Inflammatory macrophage treated with lipopolysaccharide for 1 hour (primary cell): ENCODE measurements around the gene RPUSD4.
"Not testable (repeated sequence)": the region's sequence is repeated elsewhere in the genome, so short reads cannot be mapped to it uniquely, and the experiment has no call there.

ENCODE experiments used
- DNase-seq, 2 donors: peaks; one replicate each; pipeline ENCODE4 v3.0.0-alpha.2; 2020 to 2022

The RPUSD4 gene, protein sequence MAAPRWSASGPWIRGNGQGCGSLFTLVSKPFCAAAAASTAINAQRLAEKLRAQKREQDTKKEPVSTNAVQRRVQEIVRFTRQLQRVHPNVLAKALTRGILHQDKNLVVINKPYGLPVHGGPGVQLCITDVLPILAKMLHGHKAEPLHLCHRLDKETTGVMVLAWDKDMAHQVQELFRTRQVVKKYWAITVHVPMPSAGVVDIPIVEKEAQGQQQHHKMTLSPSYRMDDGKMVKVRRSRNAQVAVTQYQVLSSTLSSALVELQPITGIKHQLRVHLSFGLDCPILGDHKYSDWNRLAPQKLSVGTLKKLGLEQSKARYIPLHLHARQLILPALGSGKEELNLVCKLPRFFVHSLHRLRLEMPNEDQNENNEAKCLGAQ

DNA sequence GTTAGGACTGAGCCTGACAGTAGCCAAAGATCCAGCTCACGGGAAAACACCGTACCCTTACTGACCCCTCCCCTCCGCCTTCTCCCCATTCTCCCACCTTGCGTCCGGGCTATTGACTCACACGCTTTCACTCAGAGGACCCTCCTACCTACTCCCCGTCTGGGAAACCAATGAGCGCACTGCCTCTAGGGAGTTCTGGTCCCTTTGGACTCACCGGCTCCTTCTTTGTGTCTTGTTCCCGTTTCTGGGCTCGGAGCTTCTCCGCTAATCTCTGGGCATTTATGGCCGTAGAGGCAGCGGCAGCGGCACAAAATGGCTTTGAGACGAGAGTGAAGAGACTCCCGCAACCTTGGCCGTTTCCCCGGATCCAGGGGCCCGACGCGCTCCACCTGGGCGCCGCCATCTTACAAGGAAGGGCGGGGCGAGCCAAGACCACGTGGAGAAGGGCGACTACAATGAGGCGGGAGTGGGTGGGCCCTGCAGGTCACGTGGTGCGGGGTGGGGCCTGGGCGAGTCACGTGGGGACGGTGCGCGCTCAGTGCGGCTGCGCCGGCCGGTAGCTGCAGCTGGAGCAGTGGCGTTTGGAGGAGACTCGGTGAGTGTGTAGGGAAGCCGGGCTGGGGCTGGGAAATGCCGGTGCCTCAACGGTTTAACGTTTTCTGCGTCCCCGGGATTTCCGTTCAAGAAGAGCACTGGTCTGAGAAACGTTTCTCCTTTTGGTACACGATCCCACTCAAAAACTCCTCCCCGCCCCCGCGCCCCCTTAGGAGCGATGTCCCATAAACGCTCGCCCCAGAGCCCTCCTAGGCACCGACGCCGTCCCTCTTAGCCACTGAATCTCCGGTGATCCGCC, at the start of gene RPUSD4, which contains the start of gene FAM118B:
RPUSD4 (minus strand) TSS at position 415 of the 853 bp plus-strand sequence; CDS start at position 403, 12 bp downstream.
FAM118B (plus strand) TSS at position 547 of the 853 bp plus-strand sequence. CDS start 23,220 bp downstream, outside the sequence.
- peak; percentile 96 to 97 for DNase-seq

GRCh38 chr11:126257764-126258163, 46.3 kb upstream of the RPUSD4 start:
- no peak for DNase-seq

DNA sequence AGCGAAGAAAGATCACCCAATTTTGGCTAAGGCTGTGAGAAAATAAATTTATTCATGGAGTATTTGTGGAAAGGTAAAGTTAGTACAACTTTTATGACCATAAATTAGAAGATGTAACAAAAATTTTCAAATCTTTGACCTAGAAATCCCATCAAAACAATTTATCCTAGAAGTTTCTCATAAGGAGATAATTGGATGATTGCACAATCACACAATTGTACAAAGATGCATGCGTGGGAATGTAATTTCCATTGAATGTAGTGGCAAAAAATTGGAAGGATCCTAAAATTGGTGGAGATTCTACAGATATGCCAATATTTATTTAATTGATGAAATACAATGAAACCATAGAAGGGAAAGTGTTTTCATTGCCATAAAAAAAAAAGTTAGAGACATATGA, 45.7 kb upstream of the RPUSD4 start:
- no peak for DNase-seq

- no peak for DNase-seq
These were observed 44.8 kb upstream of the RPUSD4 start for GRCh38 chr11:126256216-126256615.

DNA sequence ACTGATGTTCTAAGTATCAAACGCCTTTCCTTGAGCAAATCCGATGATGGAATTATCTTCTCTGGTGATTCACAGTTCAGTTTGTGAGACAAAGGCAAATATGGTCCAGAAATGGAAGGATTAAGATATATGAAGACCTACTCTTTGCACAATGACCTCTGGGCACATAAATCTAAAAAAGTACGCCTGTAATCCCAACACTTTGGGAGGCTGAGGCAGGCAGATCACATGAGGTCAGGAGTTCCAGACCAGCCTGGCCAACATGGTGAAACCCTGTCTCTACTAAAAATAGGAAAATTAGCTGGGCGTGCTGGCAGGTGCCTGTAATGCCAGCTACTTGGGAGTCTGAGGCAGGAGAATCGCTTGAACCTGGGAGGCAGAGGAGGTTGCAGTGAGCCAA, 44.1 kb upstream of the RPUSD4 start:
- DNase-seq = not testable (repeated sequence)

GRCh38 chr11:126254819-126255218, 43.4 kb upstream of the RPUSD4 start:
- DNase-seq = no peak

DNA sequence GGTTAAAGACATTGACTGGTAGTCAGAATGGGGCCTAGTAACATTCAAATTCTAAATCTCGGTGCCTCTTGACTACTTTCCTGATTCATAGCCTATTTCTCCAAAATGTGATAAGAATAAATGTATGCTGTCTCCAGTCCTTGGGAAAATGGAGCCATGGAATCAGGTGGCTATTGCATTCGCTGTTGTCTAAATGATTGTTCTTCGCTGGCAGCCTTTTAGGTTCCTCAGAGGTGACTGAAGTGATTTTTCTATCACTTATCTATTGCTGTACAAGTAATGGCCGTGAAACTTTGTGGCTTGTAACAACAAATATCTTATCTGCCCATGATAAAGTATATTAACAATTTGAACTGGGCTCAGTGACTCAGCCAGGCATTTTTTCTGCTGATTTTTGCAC, 41.8 kb upstream of the RPUSD4 start:
- no peak for DNase-seq

GRCh38 chr11:126246636-126247035, 35.2 kb upstream of the RPUSD4 start:
- no peak for DNase-seq

DNA sequence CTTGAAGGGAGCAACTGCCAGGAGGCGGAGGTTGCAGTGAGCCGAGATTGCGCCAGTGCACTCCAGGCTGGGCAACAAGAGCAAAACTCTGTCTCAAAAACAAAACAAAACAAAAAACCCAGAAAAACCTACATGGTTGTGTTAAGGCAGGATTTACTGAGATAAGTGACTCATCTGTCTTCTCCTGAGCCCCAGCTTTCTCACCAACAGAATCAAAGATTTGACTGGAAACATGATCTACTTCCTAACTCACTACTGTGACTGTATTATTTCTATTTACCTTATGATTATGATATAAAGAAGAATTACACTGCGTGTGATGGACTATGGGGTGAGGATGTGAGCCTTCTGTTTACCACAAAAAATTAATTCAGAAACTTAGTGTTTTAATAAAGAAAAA, 21.9 kb upstream of the RPUSD4 start:
- no peak for DNase-seq

- no peak for DNase-seq
These were observed 21.2 kb upstream of the RPUSD4 start for GRCh38 chr11:126232683-126233082.

DNA sequence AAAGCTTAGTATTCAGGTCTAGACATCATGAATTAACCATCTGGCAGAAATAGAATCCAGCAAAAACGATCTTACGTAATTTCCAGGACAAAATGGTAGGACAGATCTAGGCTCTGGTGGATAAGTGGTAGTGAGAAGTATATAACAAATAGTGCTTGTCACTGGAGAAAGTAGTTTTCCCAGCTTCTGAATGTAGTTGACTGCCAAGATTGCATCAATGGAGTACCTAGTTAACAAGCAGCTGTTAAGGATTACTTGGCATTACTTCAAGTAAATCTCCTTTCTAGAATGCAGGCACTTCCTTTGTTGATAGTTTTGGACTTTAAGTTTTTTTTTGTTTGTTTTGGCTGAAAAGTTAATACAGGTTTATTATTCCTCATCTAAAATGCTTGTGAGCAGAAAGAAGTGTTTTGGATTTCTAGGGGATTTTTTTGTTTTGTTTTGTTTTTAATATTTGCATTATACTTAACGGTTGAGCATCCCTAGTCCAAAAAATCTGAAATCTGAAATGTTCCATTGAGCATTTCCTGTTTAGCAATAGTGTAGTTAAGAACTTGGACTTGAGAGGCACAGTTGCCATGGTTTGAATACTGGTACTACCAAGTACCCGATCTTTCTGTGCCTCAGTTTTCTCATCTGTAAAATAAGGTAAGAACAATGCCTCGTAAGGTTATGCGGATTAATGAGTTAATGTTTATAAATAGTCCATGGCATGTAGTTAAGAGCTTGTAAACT, 20.4 kb upstream of the RPUSD4 start:
- no peak for DNase-seq

- DNase-seq = no peak
These were observed 18.5 kb upstream of the RPUSD4 start for GRCh38 chr11:126229858-126230540.

DNA sequence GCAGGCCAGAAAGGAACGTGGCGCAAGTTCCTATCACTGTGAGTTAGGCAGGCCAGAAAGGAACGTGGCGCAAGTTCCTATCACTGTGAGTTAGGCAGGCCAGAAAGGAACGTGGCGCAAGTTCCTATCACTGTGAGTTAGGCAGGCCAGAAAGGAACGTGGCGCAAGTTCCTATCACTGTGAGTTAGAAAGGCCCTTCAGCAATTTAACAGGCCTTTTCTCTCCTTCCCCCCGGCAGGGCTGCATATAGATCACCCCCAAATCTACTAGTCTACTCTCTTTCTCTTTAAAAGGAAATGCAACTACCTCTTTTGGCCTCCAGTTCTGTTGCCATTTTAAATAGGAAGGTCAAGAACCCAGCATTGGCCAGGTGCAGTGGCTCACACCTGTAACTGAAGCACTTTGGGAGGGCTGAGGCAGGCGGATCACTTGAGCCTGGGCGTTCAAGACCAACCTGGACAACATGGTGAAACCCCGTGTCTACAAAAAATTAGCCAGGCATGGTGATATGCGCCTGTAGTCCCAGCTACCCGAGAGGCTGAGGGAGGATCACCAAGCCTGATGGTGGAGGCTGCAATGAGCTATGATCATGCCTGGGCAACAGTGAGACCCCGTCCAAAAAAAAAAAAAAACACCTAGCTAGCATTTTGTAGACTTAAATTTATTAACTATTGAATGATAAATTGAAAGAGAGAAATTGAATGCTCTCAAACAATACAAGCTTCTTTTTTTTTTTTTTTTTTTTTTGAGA, 15.1 kb upstream of the RPUSD4 start:
- no peak for DNase-seq

- no peak for DNase-seq
These were observed 13.8 kb upstream of the RPUSD4 start for GRCh38 chr11:126225295-126225665.

GRCh38 chr11:126224647-126225294, 13.3 kb upstream of the RPUSD4 start:
- no peak for DNase-seq

DNA sequence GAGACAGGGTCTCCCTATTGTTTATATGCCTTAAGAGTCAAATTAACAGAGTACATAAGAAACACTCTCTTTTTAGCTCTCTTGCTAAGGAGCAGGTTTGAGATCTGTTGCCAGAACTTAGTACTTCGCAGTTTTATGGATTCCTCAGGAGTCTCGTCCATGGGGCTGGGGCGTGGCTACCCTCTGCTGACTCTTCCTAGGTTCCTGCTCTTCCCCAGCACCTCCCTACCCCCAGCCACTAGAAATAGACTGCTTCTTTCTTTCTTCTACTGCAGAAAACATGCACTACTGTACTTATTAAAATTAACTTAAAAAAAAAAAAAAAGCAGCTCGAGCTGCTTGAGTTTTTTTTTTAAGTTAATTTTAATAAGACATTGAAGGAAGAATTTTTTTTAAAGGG, 8.1 kb upstream of the RPUSD4 start:
- no peak for DNase-seq

DNA sequence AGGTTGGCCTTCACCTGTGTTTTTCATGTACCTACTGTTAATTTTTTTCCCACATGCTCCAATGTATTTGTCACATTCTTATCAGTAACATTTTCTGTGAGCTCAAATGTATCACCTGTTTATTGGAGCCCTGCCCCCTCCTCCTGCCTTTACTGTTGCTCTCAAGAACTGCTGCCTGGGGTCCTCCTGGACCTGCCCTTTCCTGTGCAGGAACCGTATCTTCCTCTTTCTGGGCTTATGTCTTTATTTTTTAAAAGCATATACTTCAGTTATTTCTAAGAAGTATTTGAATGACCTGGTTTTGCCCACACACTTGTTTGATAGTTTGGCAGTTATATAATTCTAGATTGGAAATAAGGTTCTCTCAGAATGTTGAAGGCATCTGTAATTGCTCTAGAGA, 6.0 kb upstream of the RPUSD4 start:
- DNase-seq = no peak

DNA sequence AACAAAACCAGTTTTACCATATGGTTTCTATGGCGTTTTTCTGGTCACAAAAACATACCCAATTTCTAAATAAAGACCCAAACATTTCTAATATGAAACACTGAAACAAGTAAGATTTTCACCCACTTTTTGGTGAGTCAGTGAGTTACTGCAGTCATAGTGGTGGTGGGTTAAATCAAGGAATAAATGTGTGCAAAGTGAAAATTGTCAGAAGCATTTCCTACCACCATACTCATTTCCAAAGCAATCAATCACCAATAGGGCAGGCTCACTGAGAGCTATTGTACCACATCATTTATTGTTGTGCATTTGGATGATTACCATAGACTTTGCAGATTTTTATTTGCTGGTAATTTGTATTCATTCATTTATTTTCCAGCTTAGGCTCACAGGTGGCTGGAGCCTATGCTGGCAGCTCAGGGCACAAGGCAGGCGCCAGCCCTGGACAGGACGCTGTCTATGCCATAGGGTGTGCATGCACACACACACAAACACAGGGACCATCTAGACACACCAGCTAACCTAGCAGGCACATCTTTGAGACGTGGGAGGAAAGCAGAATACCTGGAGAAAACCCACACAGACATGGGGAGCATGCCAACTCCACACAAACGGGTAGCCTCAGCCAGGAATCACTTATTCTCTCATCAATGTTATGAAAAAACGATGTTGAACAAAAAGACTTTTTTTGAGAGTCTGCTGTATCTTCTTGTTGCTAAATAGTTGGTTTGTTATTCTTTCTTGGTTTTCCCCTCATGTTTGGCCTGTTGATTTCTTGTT, 5.3 kb upstream of the RPUSD4 start:
- no peak for DNase-seq

DNA sequence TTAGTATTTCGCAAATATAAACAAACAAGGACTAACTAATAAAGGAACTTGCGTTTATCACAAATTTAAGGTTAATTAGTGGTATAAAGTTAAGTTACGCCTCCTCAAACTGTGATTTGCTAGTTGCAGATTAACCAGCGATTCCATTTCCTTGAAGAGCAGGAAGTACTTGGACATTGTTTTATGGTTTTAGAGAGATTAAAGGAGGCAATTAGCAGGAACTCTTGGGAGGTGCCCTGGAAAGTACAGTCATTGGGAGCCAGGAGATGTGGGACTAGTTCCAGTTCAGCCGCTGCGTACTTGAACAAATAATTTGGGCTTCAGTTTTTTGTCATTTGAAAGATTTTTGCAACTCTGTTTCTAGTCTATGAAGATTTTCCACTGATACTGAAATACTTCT, 3.4 kb upstream of the RPUSD4 start:
- no peak for DNase-seq

GRCh38 chr11:126214441-126214840, 3.0 kb upstream of the RPUSD4 start:
- DNase-seq = peak; percentile 57 to 66
